ENCODE results near the gene SLC37A4.
"Not testable (repeated sequence)": the region's sequence is repeated elsewhere in the genome, so short reads cannot be mapped to it uniquely, and the experiment has no call there.

Gene SLC37A4

DNA sequence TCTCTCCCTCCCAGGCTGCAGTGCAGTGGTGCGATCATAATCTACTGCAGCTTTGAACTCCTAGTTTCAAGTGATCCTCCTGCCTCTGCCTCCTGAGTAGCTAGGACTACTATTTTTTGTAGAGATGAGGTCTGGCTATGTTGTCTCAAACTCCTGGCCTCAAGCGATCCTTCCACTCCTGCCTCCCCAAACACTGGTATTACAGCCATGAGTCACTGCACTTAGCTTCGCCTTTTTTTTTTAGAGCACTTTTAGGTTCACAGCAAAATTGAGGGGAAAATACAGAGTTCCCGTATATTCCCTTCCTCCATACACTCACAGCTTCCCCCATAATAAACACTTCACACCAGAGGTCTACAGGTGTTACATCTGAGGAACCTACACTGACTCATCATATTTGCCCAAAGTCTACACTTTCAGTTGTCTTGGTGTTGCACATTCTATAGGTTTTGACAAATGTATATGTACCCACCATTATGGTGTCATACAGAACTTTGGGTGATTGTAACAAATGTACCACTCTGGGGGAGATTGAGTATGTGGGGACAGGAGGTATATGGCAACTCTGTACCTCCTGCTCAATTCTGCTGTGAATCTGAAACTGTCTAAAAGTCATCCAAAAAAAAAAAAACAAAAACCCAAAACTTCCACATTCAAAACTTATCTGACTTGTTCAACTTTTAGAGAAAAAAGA lies 11.3 kb upstream of the SLC37A4 start:
- DNase-seq (ENCODE audit: low read depth) = no peak

DNA sequence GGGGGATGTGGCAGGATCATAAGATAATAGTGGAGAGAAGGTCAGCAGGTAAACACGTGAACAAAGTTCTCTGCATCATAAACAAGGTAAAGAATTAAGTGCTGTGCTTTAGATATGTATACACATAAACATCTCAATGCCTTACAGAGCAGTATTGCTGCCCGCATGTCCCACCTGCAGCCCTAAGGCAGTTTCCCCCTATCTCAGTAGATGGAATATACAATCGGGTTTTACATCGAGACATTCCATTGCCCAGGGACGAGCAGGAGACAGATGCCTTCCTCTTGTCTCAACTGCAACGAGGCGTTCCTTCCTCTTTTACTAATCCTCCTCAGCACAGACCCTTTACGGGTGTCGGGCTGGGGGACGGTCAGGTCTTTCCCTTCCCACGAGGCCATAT lies 8.8 kb upstream of the SLC37A4 start:
- not testable (repeated sequence) for DNase-seq (ENCODE audit: low read depth)

DNA sequence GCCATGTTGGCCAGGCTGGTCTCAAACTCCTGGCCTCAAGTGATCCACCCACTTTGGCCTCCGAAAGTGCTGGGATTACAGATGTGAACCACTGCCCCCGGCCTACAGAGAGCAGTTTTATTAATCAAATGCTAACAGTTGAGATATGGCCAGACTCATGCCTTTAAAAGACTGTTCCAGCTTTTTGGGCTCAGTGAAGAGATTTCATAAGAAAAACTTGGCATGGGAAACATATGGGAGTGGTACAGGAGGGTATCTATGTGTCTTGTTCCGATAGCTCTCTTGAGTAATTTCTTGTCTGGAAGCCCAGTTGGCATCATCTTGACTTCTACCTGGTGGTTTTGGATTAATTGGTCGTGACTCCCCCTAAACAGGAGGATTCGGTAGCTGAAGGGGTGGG lies 8.2 kb upstream of the SLC37A4 start:
- no peak for DNase-seq (ENCODE audit: low read depth)

DNA sequence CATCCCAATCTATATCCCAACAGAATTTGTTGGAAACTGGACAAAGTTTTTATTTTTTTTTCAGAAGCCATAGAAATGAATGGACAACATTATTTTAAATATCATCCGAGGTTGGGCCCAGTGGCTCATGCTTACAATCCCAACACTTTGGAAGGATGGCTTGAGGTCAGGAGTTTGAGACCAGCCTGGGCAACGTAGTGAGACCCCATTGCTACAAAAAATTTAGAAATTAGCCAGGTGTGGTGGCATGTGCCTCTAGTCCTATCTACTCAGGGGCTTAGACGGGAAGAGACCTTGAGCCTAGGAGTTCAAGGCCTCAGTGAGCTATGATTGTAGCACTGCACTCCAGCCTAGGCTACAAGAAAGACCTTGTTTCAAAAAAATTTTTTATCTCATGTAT lies 4.1 kb upstream of the SLC37A4 start:
- no peak for DNase-seq (ENCODE audit: low read depth)

DNA sequence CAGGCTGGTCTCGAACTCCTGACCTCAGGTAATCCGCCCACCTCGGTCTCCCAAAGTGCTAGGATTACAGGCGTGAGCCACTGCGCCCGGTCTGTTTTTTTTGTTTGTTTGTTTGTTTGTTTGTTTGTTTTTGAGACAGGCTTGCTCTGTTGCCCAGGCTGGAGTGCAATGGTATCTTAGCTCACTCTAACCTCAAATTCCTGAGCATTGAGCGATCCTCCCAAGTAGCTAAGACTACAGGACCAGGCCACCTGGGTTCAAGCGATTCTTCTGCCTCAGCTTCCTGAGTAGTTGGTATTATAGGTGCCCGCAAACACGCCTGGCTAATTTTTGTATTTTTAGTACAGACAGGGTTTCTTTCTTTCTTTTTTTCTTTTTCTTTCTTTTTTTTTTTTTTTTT lies 2.7 kb upstream of the SLC37A4 start:
- not testable (repeated sequence) for DNase-seq (ENCODE audit: low read depth)

DNA sequence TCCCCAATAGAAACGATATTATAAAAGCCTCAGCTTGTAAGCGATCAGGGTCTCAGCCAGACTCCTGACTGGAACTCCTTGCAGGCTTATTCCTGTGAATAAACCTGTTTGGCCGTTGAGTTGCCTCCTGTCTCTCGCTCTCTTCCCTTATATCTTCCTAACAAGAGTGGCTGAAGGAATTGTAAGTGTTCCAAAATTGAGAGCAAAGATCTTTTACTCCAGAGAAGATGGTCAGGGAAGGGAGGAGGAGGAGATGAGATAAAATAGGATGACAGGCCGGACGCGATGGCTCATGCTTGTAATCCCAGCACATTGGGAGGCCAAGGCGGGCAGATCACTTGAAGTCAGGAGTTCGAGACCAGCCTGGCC lies 1.2 kb upstream of the SLC37A4 start:
- DNase-seq (ENCODE audit: low read depth) = no peak

DNA sequence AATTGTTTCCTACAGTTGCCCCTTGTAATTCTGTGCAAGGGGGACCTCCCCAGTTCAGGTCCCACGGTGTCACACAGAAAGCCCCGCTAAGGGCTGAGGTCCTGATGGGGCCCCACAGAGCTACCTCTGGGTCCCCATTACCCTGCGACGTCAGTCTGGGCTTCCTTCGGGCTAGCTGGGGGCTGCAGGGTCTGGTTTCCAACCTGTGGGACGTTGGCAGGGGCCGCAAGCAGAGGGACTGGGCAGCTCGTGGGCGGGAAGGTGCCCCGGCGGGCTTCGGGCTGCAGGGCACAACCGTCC lies 698 bp downstream of the SLC37A4 start:
- no peak for DNase-seq (ENCODE audit: low read depth)

DNA sequence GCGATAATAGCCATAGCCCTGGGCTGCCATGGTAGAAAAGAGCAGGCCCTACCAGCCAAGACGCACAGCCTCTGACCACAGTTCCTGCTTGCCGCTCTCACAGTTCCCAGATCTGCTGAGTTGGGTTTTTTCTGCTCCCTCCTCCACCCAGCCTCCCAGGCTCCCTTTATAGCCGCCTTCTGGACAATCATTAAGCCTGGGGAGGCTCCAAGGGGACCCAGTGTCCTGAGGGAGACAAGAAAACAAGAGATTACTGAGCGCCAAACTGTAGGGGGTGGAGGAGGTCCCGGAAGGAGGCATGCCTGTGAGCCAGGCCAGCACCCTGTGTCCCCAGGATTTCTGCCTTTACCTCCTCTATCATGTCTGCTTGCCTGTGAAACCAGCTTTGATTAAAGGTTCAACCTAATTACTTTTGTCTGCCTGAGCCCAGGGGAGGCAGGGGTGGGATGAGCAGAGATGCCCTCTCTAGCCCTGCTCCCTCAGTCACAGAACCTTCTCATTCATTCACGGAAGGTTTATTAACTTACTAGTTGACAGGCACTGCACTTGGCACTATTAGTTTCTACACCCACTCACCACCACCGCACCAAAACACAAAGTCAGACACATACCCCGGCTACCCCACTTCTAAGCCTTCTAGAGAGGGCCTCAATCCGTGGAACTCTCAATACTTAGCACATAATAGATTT lies 1.2 kb downstream of the SLC37A4 start:
- peak; percentile 26 for DNase-seq (ENCODE audit: low read depth)

DNA sequence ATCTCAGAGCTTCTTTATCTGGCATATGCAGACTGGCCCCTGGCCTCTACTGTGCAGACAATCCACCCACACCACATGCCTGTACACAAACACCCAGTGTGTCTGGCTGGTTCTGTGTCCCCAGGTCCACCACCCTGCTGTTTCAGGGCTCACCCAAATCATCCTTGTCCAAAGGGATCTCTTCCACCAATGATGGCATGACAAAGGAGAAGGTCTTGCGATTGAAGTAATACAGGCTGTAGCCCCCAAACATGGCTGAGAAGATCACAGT lies 1.7 kb downstream of the SLC37A4 start:
- no peak for DNase-seq (ENCODE audit: low read depth)

DNA sequence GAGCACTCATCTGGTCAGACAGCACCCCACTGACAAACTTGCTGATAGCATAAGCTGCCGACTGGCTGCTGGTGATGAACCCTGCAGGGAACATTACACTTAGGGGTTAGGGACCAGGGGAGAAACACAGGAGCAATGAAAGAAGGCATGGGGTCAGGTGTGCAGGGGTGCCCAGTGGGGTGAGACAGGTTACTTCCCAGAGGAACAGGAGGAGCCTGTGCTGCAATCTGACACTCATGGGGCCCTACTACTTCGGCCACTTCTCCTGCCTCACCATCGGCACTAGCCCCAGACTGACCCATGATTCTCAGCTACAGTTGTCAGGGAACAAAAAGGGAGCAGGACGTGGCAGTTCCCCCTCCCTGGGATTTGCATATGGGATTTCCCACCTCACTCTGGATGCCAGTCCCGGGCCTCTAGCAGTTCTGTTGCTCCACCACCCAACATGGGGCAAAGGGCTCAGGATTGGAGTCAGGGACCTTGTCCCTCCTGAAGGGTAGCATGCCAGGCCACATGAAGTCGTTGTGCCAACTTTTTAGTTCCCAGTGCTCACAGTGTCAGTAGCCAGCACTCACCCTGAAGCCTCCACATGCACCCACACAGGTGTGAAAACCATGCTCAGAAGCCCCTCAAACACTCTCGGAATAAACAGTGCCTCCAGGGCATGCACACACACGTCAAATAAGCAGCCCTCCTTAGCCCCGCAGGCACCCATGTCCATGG lies 2.2 kb downstream of the SLC37A4 start:
- no peak for DNase-seq (ENCODE audit: low read depth)

DNA sequence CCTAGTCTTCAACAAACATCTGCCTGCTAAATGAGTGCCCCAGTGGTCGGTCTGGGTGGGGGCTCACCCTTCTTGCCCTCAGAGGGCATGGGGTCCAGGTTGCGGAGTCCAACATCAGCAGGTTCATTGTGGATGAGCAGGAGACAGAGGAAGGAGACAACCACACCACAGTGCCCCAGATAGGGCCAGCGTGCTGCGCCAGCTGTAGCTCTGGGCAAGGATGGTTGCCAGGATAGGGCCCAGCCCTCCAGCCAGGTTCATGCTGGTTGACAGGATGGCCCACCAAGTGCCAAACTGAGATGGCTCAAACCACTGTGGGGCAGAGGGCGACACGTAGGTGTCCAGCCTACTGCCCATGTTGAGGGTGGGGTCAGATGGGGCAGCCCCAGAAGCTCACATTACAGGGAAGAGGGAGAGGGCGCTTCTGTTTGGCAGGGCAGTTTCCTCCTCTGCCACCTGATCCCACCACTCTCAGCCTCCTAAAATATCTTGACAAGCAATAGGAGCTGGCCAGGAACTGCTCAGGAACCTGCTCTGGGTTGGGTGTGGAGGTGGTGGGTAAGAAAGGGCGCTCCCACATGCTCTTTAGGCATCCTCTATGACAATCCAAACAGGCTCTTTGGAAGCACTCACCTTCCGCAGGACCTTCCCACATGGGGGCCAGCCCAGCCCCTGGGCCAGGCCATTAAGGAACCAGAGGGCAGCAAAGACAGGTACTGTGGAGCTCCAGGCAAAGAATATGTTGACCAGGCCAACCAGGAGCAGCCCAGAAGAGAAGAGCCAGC lies 2.9 kb downstream of the SLC37A4 start:
- DNase-seq (ENCODE audit: low read depth) = no peak

DNA sequence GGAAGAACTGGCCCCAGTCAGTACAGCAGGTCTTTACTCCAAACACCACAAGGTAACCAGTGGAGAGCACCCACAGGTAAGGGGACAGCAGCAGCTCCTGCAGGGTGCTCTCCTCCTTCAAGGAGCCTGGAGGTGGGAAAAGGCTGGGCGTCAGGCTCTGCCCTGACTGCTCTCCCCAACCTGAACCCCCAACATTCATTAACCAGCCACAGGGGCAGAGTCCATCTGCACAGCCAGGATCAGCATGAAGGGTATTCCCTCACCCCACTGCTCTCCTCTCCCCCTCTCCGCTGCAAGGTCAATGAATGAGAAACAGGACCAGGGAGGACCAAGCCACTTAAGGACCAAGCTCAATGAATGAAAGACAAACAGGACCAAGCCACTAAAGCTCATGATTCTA lies 3.7 kb downstream of the SLC37A4 start:
- no peak for DNase-seq (ENCODE audit: low read depth)

DNA sequence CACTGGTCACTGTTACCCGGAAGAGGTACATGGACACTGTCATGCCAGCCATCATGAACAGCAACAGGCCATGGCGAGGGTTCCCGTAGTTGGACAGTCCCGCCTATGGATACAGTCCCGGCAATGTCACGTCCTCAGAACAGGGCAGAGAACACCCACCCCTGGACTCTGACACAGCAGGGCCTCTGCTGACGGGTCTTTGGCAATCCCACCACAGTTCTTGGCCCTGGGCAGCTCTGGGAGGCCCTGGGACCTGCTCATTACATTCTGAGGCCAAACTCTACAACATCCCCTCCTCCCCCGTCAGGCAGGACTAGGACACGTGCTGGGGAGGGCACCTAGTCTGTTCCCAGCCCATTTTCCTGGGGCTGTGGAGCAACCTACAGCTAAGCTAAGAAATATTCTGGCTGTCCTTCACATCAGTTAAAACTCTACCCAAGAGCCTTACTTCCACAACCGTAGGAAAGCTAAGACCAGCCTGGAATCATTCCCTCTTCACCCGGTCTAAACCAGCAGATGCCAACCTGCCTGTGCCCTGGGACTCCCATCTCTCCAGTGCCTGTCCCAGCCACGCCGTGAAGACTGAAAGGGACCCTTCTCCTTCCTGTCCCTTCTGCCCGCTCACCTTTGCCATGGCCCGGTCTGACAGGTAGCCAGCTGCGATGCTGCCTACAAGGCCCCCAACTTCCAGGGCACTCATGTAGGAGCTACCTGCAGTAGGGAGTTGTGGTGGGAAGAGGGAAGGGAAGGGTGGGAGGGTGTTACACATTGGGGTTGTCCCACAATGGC lies 4.5 kb downstream of the SLC37A4 start:
- DNase-seq (ENCODE audit: low read depth) = no peak

DNA sequence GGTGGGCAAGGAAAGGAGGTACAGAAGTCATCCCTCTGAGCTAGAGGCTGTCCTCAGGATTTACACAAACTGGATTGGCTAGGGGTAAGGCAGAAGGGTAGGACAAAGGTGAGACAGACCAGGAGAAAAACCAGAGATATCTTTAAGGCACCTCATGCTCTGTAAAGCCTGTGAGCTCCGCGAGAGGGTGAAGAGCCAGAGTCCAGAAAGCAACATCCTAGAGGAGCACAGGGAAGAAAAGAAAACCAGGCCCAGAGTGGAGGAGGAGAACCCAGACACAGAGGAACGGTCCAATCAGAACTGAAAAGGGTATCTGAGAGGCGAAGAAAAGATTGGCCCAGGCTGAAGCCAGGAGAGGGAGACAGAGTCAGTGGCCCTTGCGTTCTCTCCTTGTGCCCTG lies 5.1 kb downstream of the SLC37A4 start:
- DNase-seq (ENCODE audit: low read depth) = no peak

DNA sequence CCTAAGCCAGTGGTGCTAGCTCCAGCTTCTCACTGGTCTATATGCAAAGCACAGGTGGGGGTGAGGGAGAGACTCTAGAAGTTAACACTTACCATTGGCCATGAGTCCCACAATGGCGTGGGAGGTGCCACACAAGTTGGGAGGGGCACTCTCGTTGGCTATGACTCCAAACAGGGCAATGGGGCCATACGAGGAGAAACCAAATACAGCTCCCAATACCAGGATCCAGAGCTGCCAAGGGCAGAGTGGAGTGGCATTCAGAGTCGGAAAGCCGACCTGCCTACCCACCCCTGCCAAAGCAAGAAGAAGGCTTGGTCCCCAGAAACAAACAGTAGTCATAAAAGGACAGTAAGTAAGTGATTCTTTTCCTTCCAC lies 5.6 kb downstream of the SLC37A4 start:
- DNase-seq (ENCODE audit: low read depth) = no peak

DNA sequence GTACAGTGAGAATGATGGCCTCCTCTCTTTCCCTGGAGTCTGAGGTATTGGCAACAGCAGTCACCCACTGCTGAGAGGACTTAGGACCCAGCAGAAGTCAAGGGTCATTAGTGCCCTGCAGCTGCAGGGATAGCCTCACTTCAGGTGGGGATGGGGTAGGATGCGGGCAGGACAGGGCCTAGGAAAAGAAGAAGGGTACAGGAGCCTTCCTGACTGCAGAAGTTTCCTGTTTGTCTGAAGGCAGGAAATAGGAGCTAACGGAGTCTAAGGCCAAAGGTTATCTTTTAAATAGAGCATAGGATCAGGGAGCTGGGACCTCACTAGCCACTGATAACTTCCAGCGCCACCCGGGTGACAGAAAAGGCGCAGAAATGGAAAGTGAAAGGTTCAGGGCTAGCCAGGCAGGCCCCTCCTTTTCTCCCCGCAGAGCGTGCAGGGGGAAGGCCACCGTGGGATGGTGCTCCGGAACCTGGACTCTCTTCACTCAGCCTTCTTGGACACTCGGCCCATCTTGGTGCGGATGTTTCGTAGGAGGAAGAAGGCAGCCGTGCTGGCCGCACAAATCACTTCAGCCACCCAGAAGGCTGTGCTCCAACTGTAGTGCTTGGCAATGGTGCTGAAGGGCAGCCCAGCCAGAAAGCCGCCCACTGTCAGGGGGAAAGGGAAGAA lies 6.1 kb downstream of the SLC37A4 start:
- no peak for DNase-seq (ENCODE audit: low read depth)

DNA sequence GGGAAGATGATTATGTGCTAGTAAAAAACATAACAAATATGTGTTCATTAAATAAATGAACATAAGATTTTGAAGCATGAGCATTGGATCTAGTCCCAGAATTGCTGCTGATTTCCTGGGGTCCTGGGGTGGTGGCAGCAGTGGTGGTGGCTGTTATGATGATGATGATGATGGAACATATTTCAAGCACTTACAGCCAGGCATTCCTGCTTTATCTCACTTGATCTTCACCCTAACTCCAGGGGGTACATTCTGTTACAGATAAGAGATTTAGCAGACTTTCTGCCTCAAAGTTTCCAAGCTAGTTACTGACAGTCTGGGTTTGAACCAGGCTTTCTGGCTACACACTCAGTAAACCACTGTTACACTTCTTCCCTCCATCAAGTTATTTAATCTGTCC lies 6.9 kb downstream of the SLC37A4 start:
- DNase-seq (ENCODE audit: low read depth) = no peak

DNA sequence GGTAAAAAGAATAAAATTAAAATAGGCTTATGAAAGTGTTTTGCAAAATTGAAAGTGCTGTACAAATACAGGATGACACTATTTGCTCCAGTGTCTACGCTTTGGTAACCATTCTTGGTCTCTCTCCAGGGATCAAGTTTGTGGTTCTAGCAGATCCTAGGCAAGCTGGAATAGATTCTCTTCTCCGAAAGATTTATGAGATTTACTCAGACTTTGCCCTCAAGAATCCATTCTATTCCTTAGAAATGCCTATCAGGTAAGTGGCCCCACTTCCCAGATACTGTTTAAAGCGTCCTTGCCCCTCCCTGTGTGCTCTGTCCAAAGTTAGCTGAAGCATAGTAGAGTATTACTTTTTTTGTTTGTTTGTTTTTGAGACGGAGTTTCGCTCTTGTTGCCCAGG lies 9.0 kb downstream of the SLC37A4 start:
- no peak for DNase-seq (ENCODE audit: low read depth)

DNA sequence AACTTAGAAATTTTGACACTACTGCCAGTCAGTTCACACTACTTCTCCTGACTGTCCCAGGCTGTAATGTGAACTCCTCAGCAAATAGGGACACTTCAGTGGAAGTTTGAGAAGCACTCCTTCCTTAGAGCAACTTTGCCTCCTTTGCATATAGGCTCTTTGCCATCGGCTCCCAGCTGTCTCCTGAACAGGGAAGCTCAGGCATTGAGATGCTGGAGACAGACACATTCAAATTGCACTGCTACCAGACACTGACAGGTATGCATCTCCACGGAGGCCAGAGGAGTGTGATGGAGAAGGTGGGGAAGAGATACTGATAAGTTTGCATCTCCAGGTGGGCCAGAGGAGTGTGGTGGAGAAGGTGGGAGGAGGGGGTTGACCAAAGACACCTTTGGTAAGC lies 10.7 kb downstream of the SLC37A4 start:
- DNase-seq (ENCODE audit: low read depth) = no peak

DNA sequence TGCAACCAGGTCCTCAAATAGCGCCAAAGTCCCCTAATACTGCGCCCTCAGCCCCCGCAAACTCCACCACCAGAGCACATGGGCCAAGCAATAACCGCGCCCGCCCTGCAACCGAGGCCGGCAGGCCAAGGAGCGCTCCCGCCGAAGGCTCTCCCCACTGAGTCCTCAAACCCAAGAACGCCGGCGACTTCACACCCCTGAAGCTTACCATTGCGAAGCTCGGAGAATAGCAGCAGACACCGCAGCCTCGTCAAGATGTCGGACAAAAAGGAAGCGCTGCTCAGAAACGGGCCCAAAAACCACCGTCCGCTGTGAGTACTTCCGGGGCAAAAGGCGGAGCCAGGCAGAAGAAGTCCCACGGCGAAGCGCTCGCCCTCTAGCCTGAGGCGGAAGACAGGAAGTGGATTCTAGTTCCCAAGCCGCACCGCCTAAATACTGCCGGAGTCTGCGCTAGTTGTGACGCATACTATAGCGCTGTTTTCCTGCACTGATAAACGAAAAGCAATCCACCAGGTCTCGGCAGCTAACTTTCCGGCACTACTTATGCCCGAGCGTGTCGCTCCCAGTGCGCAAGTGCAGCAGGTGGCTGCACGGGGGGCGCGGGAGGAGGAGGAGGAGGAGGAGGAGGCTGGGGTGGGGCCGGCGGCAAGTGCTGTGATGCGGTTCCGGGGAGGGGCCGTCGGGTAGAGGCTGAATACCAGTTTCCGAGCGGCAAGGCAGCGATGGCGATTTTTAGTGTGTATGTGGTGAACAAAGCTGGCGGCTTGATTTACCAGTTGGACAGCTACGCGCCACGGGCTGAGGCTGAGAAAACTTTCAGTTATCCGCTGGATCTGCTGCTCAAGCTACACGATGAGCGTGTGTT lies 12.4 kb downstream of the SLC37A4 start, which contains the start of the genes RPS25 and TRAPPC4:
Gene RPS25, minus strand, starts transcription at position 270 of the 865 bp plus-strand sequence. Its CDS starts 59 bp downstream, at position 211.
Gene TRAPPC4, plus strand, starts transcription at position 693 of the 865 bp plus-strand sequence. Its CDS starts 30 bp downstream, at position 723.
- DNase-seq (ENCODE audit: low read depth) = peak; percentile 90
